Spleen (tissue), 11 donors: ENCODE results near the gene C1orf232. TPM values are rescaled to one million over a fixed set of nuclear protein-coding genes. Genes with fewer than 3 reads are reported as not detected.

Experiments used
- DNase-seq: peaks from one replicate; pipeline ENCODE4 v3.0.0-alpha.2; 2020
- H3K27ac ChIP-seq, 8 donors: fragments of 200-600 bp; sonication (generic) in 7 of 8; 1 replicate in 4 of 8; 2 replicates in 4 of 8; pipeline versions ENCODE4 v1.5.0 to v1.8.0; 2016 to 2021; ENCODE audit warnings: inconsistent platforms in 4 of 8, mild to moderate bottlenecking in 4 of 8, moderate library complexity in 1 of 8
- H3K27me3 ChIP-seq, 7 donors: fragments of 200-600 bp; sonication (generic) in 6 of 7; replicated peaks in 1 of 7; 1 replicate in 4 of 7; 2 replicates in 3 of 7; pipeline versions ENCODE4 v1.5.0 to v1.8.0; 2016 to 2021; ENCODE audit warnings: inconsistent platforms in 3 of 7, mild to moderate bottlenecking in 1 of 7
- H3K36me3 ChIP-seq, 6 donors: fragments of 200-600 bp; sonication (generic) in 5 of 6; 1 replicate in 4 of 6; 2 replicates in 2 of 6; pipeline versions ENCODE4 v1.5.0 to v1.8.0; 2016 to 2021; ENCODE audit warnings: inconsistent platforms in 2 of 6
- H3K4me1 ChIP-seq, 6 donors: fragments of 200-600 bp; sonication (generic) in 5 of 6; 1 replicate in 3 of 6; 2 replicates in 3 of 6; pipeline versions ENCODE4 v1.5.0 to v1.8.0; 2016 to 2021; ENCODE audit warnings: inconsistent platforms in 3 of 6
- H3K4me3 ChIP-seq, 8 donors: fragments of 200-600 bp; sonication (generic) in 7 of 8; 1 replicate in 4 of 8; 2 replicates in 4 of 8; pipeline versions ENCODE4 v1.5.0 to v1.8.0; 2016 to 2021; ENCODE audit warnings: inconsistent platforms in 4 of 8, mild to moderate bottlenecking in 4 of 8, moderate library complexity in 2 of 8
- H3K9me3 ChIP-seq, 8 donors: fragments of 200-600 bp; sonication (generic) in 7 of 8; 1 replicate in 4 of 8; 2 replicates in 4 of 8; pipeline versions ENCODE4 v1.5.0 to v1.8.0; 2016 to 2021; ENCODE audit warnings: inconsistent platforms in 4 of 8
- CTCF ChIP-seq, 11 experiments: fragments of 200-600 bp in 7 of 11; fragments of 450-650 bp in 4 of 11; sonication (generic) in 4 of 11; IDR thresholded peaks in 8 of 11; conservative IDR thresholded peaks in 3 of 11; 1 replicate in 7 of 11; 2 replicates in 4 of 11; pipeline versions ENCODE4 v1.4.0 to v1.8.0; 2016 to 2021; ENCODE audit warnings: antibody characterized with exemption in 11 of 11, inconsistent platforms in 4 of 11, mild to moderate bottlenecking in 1 of 11
- POLR2A ChIP-seq, 3 donors: fragments of 450-650 bp; IDR thresholded peaks; one replicate each; pipeline ENCODE4 v1.5.1; 2017; ENCODE audit warnings: antibody characterized with exemption in 3 of 3, mild to moderate bottlenecking in 1 of 3
- POLR2AphosphoS5 ChIP-seq, 3 donors: sonication (generic); formaldehyde crosslinking; IDR thresholded peaks; one replicate each; pipeline ENCODE4 v1.5.1; 2017; ENCODE audit warnings: antibody characterized with exemption in 3 of 3
- WGBS, 5 donors: extraction: QIAGEN DNeasy Blood & Tissue Kit in 3 of 5; methylation state at CpG; one replicate each; pipeline versions ENCODE4 v1.1.5 to v1.1.7; 2013 to 2018; 5-methylcytosine and 5-hydroxymethylcytosine counted together
- intact Hi-C: fragments of 100-400 bp; cut with DNase I; formaldehyde crosslinking; loops from one replicate; pipeline ENCODE4 v1.15.0; 2023; ENCODE audit warnings: low total_unique reads
- polyA plus RNA-seq, 3 donors: library from polyadenylated mRNA; stranded (reverse); fragments of 200-250 nt; gene quantifications; one replicate each; pipeline ENCODE4 v1.2.1, GENCODE V29; 2013
- total RNA-seq, 7 donors: library from RNA; depleted of rRNA in 3 of 7; stranded (reverse); fragments of >200 nt in 3 of 7; fragmentation: NEBNext Ultra II Directional in 4 of 7; extraction: Animal tissue kit (Norgen Biotek cat#: 25700) in 4 of 7; gene quantifications; one replicate each; pipeline versions ENCODE4 v1.1.0 to v1.2.1, GENCODE V29; 2016 to 2021
- donor health status: healthy with polysubstance abuse.
- donor health status: DM: no; HTN: no; CAD: no; lungs with moderate emphysema.
- donor health status: DM: no; HTN: no; CAD: no.
- donor health status: Bipolar disorder and iron deficiency.
- donor health status: healthy.
- donor health status: DM: no; HTN: no; CAD: no.
- donor health status: DM: yes; HTN: yes; CAD: no.

Gene C1orf232
- total and polyA plus RNA-seq, 10 donors: not detected

DNA sequence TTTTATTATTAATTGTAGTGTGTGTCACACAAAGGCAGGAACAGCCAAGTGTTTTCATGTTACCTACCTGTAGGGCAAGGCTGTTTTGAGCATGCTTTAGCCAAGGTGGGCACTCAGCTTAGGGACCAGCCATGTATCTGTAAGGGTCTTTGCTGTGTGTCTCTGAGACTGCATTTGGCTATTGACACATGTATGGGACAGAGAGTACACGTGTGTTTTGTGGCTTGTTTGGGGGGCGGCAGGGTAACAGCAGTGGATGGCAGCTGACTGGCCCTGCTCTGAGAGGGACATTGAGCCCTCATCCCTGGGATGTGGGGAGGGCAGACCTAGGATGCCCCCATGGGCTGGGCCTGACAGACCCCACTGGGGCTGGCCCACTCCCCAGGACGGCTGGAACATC is 28.5 kb upstream of the C1orf232 start:
- H3K27ac ChIP-seq: no peak overlapping the region
- H3K36me3 ChIP-seq: no peaks in the 10 kb centered on the region
- no peaks in the 10 kb centered on the region for H3K9me3 ChIP-seq
- TF ChIP-seq POLR2AphosphoS5 (IDR thresholded peaks at IDR 0.05) (no peak), CTCF (IDR thresholded peaks at IDR 0.05 in 8 of 11, conservative IDR thresholded peaks at IDR 0.05 in 3 of 11) (no peak), POLR2A (IDR thresholded peaks at IDR 0.05) (no peak)
- H3K27me3 ChIP-seq: peaks cover 0 to 5% (median 0%) of the 10 kb centered on the region in 7 donors
- no peak for DNase-seq
- peaks cover 0 to 16% (median 12%) of the 10 kb centered on the region in 6 donors for H3K4me1 ChIP-seq
- intact Hi-C loops: no loop called here
- H3K4me3 ChIP-seq: no peak overlapping the region
- WGBS, 5 donors: 81 to 96% (median 83%) methylated on average over 2 to 3 of the region's 3 CpGs

- Histone ChIP-seq H3K27ac (no peak overlapping the region), H3K27me3 (peaks cover 0 to 5% (median 0%) of the 10 kb centered on the region in 7 donors), H3K36me3 (no peaks in the 10 kb centered on the region), H3K9me3 (no peaks in the 10 kb centered on the region), H3K4me1 (peaks cover 0 to 1% (median under 1%) of the 10 kb centered on the region in 6 donors), H3K4me3 (no peak overlapping the region)
- no peak for DNase-seq
- 59 to 95% (median 76%) methylated on average over 3 of the region's 3 CpGs for WGBS, 5 donors
- intact Hi-C loops: no loop called here
- TF ChIP-seq POLR2AphosphoS5 (IDR thresholded peaks at IDR 0.05) (no peak), CTCF (IDR thresholded peaks at IDR 0.05 in 8 of 11, conservative IDR thresholded peaks at IDR 0.05 in 3 of 11) (no peak), POLR2A (IDR thresholded peaks at IDR 0.05) (no peak)
Observed at GRCh38 chr1:26195805-26196204, 27.0 kb upstream of the C1orf232 start.

- no peak overlapping the region for H3K27ac ChIP-seq
- no peak for TF ChIP-seq CTCF (IDR thresholded peaks at IDR 0.05 in 8 of 11, conservative IDR thresholded peaks at IDR 0.05 in 3 of 11)
- no peak for TF ChIP-seq POLR2A (IDR thresholded peaks at IDR 0.05)
- no peak for TF ChIP-seq POLR2AphosphoS5 (IDR thresholded peaks at IDR 0.05)
- intact Hi-C loops: no loop called here
- H3K27me3 ChIP-seq: no peaks in the 10 kb centered on the region
- no peaks in the 10 kb centered on the region for H3K9me3 ChIP-seq
- no peaks in the 10 kb centered on the region for H3K36me3 ChIP-seq
- DNase-seq: no peak
- H3K4me1 ChIP-seq: no peaks in the 10 kb centered on the region
- H3K4me3 ChIP-seq: no peak overlapping the region
- WGBS, 5 donors: 20 to 55% (median 27%) methylated on average over 3 of the region's 3 CpGs
Observed at GRCh38 chr1:26191739-26192138, 23.0 kb upstream of the C1orf232 start.

DNA sequence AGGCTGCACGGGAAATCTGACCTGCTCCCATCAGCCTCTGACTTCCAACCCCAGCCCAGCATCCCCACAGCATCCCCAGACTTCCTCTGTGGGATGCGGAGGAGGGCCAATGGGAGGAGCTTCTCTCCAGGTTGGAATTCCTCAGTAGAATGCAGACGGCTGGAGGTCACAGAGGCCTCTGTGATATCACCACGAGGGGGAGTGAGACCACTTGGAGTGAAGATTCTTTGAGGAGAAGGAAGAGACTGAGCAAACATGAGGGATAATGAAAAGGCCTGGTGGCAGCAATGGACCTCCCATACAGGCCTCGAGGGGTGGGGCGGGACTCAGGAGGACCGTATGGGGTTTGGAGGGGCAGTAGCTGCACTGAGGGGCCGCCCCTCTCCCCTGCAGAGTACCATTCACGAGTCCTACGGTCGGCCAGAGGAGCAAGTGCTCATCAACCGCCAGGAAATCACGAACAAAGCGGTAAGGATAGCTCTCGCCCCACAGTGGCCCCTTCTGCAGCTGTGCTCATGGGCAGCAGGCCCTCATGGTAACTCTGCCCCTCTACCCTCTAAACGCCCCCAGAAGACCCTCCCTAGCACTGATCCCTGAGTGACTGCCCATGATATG is 21.7 kb upstream of the C1orf232 start, which contains the start of gene CATSPER4:
Gene CATSPER4 (plus strand): TSS at position 230 of the 615 bp plus-strand sequence. CDS start 26 bp downstream, at position 256.
- no peaks in the 10 kb centered on the region for H3K36me3 ChIP-seq
- H3K27ac ChIP-seq: no peak within 1 kb of the TSS
- H3K9me3 ChIP-seq: no peaks in the 10 kb centered on the region
- intact Hi-C loops: no loop called here
- H3K4me3 ChIP-seq: no peak within 1 kb of the TSS
- H3K27me3 ChIP-seq: no peaks in the 10 kb centered on the region
- TF ChIP-seq POLR2AphosphoS5 (IDR thresholded peaks at IDR 0.05) (no peak), POLR2A (IDR thresholded peaks at IDR 0.05) (no peak), CTCF (IDR thresholded peaks at IDR 0.05 in 8 of 11, conservative IDR thresholded peaks at IDR 0.05 in 3 of 11) (peak in 1 of 11 experiments; percentile 30)
- 55 to 68% (median 61%) methylated on average over 16 of the region's 16 CpGs for WGBS, 5 donors
- no peak for DNase-seq
- H3K4me1 ChIP-seq: no peaks in the 10 kb centered on the region
